HG02610 (cell line): ENCODE data around the gene STUB1.

ENCODE experiments used
- ATAC-seq: cut with Tn5 transposase; IDR thresholded peaks from one replicate; pipeline ENCODE4 v1.9.1; 2021; ENCODE audit warnings: mild to moderate bottlenecking, moderate library complexity; ENCODE audit not compliant: unreplicated experiment

Gene STUB1

GRCh38 chr16:679814-680624 is at the start of gene STUB1:
Gene STUB1, plus strand, starts transcription at chr16:680410. Its CDS starts 116 bp downstream, at chr16:680526.
- ATAC-seq = peak; percentile 34

GRCh38 chr16:630815-631405 is 49.3 kb upstream of the STUB1 start, which contains the start of gene WFIKKN1:
Gene WFIKKN1, plus strand, starts transcription at chr16:630985. Its CDS starts 269 bp downstream, at chr16:631254.
- ATAC-seq = no peak

GRCh38 chr16:631808-632358 is 48.3 kb upstream of the STUB1 start:
- no peak for ATAC-seq

GRCh38 chr16:632486-633335 is 47.5 kb upstream of the STUB1 start:
- ATAC-seq = no peak

GRCh38 chr16:633336-634050 is 46.7 kb upstream of the STUB1 start:
- ATAC-seq = no peak

- no peak for ATAC-seq
Observed at GRCh38 chr16:634051-634670, 46.0 kb upstream of the STUB1 start.

- ATAC-seq = no peak
Observed at GRCh38 chr16:634996-635395, 45.2 kb upstream of the STUB1 start.

- ATAC-seq = peak; percentile 6
Observed at GRCh38 chr16:635573-636205, 44.5 kb upstream of the STUB1 start.

- ATAC-seq = peak; percentile 60
Observed at GRCh38 chr16:636206-637080, 43.8 kb upstream of the STUB1 start, which contains the start of gene METTL26. Gene METTL26, minus strand, starts transcription at chr16:636305. Its CDS starts 15 bp downstream, at chr16:636290.

GRCh38 chr16:637081-638018 is 42.9 kb upstream of the STUB1 start:
- ATAC-seq = peak; percentile 0

GRCh38 chr16:638034-638543 is 42.1 kb upstream of the STUB1 start:
- no peak for ATAC-seq

GRCh38 chr16:638836-639235 is 41.4 kb upstream of the STUB1 start:
- ATAC-seq = no peak

- ATAC-seq = no peak
Observed at GRCh38 chr16:640614-641013, 39.6 kb upstream of the STUB1 start.

- ATAC-seq = peak; percentile 59
Observed at GRCh38 chr16:641326-642188, 38.7 kb upstream of the STUB1 start, which contains the start of gene MCRIP2. Gene MCRIP2, plus strand, starts transcription at chr16:641828. Its CDS starts 164 bp downstream, at chr16:641992.

GRCh38 chr16:642189-643049 is 37.8 kb upstream of the STUB1 start:
- peak; percentile 27 for ATAC-seq
